ENCODE measurements around the gene SLC9A1. TPM values are rescaled to one million over a fixed set of nuclear protein-coding genes. Genes with fewer than 3 reads are reported as not detected.
"Not testable (repeated sequence)": the region's sequence is repeated elsewhere in the genome, so short reads cannot be mapped to it uniquely, and the experiment has no call there.

The SLC9A1 gene
- total and polyA plus RNA-seq, 4 donors: 5.9 to 24.5 (median 15.4) TPM

DNA sequence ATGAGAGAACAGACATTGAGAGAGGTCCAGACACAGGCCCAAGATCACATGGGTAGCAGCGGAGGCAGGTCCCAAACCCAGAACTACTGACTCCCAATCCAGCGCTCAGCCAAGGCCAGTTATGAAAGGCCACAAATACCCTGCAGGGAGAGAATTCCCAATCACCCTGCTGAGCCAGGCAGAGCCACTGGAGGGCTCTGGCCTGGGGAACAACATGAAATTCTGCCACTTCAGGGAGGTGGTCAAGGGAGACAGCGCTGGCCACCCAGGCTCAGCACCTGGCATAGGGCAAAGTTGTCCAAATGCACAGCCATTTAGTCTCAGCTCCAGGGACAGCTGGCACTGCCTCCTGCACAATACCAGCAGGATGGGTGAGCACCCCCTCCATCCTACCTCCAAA is 27.5 kb downstream of the SLC9A1 start:
- Histone ChIP-seq H3K4me3 (ENCODE audit: low read depth, low read length) (no peak overlapping the region), H3K27ac (ENCODE audit: low read depth, low read length) (no peak overlapping the region)
- 72% methylated on average over 3 of the region's 3 CpGs for WGBS (ENCODE audit: insufficient coverage)

DNA sequence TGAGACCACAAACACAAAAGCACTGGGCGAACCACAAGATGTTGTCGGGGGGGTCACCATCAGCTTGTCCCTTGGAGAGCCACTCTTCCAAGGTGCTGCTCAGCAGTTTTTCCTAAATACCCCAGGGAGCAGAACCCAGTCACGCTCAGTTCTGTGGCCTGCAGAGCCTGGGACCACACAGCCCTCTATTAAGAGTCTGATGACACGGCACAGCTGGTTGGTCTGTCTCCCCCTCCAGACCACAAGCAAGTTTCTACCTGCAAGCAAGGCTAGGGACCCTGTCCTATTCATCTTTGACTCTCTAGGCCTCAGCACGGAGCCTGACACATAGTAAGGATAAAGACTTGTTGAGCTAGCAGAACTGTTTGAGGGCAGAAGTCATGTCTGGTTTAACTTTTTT is 28.5 kb downstream of the SLC9A1 start:
- WGBS (ENCODE audit: insufficient coverage): 94% methylated on average over 4 of the region's 5 CpGs
- no peak overlapping the region for H3K27ac ChIP-seq (ENCODE audit: low read depth, low read length)
- H3K27me3 ChIP-seq (ENCODE audit: control insufficient read depth, insufficient read depth, low read length): no peaks in the 10 kb centered on the region
- DNase-seq (ENCODE audit: low read depth in 4 of 6, low spot score in 6 of 6): no peak
- no peak overlapping the region for H3K4me3 ChIP-seq (ENCODE audit: low read depth, low read length)
- H3K9me3 ChIP-seq (ENCODE audit: control insufficient read depth, insufficient read depth, low read length): no peaks in the 10 kb centered on the region
- peaks cover 15% of the 10 kb centered on the region for H3K36me3 ChIP-seq (ENCODE audit: control insufficient read depth, insufficient read depth, low read length)
- peaks cover 6% of the 10 kb centered on the region for H3K4me1 ChIP-seq (ENCODE audit: control insufficient read depth, insufficient read depth, low read length)

More for the DNA sequence above, 27.5 kb downstream of the SLC9A1 start:
- Histone ChIP-seq H3K27me3 (ENCODE audit: control insufficient read depth, insufficient read depth, low read length) (no peaks in the 10 kb centered on the region), H3K4me1 (ENCODE audit: control insufficient read depth, insufficient read depth, low read length) (peaks cover 6% of the 10 kb centered on the region), H3K36me3 (ENCODE audit: control insufficient read depth, insufficient read depth, low read length) (peaks cover 15% of the 10 kb centered on the region), H3K9me3 (ENCODE audit: control insufficient read depth, insufficient read depth, low read length) (no peaks in the 10 kb centered on the region)
- no peak for DNase-seq (ENCODE audit: low read depth in 4 of 6, low spot score in 6 of 6)

DNA sequence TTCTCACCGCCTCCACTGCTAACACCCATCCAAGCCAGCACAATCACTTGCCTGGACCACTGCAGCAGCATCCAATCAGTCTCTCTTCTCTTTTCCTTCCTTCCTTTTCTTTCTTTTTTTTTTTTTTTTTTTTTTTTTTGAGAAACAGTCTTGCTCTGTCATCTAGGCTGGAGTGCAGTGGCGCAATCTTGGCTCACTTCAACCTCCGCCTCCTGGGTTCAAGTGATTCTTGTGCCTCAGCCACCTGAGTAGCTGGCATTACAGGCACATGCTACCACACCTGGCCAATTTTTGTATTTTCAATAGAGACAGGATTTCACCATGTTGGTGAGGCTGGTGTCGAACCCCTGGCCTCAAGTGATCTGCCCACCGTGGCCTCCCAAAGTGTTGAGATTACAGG is 29.8 kb downstream of the SLC9A1 start:
- H3K36me3 ChIP-seq (ENCODE audit: control insufficient read depth, insufficient read depth, low read length): peaks cover 10% of the 10 kb centered on the region
- 97% methylated on average over 3 of the region's 5 CpGs for WGBS (ENCODE audit: insufficient coverage)
- not testable (repeated sequence) for DNase-seq (ENCODE audit: low read depth in 4 of 6, low spot score in 6 of 6); H3K4me1 ChIP-seq (ENCODE audit: control insufficient read depth, insufficient read depth, low read length); H3K27ac ChIP-seq (ENCODE audit: low read depth, low read length); H3K9me3 ChIP-seq (ENCODE audit: control insufficient read depth, insufficient read depth, low read length); H3K4me3 ChIP-seq (ENCODE audit: low read depth, low read length); H3K27me3 ChIP-seq (ENCODE audit: control insufficient read depth, insufficient read depth, low read length)

DNA sequence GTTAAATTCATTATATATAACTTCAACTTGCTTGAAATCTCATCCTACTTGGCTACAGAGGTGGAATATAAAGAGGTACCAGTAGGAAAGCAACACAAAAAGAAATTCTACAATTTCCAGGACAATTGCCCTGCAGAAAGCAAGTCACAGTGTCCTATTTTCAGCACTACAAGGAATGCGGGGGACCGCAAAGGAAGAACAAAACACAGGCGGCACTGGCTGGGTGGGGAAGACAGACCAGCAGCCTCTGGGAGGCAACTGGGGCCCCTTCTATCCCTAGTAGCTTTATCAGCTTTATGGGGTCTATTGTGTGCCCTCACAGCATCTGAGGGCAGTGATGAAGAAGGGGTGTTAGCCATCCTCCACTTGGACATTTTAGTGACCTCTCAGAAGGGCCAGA is 30.5 kb downstream of the SLC9A1 start:
- Histone ChIP-seq H3K27ac (ENCODE audit: low read depth, low read length) (no peak overlapping the region), H3K27me3 (ENCODE audit: control insufficient read depth, insufficient read depth, low read length) (no peaks in the 10 kb centered on the region), H3K4me1 (ENCODE audit: control insufficient read depth, insufficient read depth, low read length) (peaks cover 6% of the 10 kb centered on the region), H3K4me3 (ENCODE audit: low read depth, low read length) (no peak overlapping the region), H3K36me3 (ENCODE audit: control insufficient read depth, insufficient read depth, low read length) (peaks cover 9% of the 10 kb centered on the region), H3K9me3 (ENCODE audit: control insufficient read depth, insufficient read depth, low read length) (no peaks in the 10 kb centered on the region)
- WGBS (ENCODE audit: insufficient coverage): 78% methylated on average over 3 of the region's 3 CpGs
- no peak for DNase-seq (ENCODE audit: low read depth in 4 of 6, low spot score in 6 of 6)

DNA sequence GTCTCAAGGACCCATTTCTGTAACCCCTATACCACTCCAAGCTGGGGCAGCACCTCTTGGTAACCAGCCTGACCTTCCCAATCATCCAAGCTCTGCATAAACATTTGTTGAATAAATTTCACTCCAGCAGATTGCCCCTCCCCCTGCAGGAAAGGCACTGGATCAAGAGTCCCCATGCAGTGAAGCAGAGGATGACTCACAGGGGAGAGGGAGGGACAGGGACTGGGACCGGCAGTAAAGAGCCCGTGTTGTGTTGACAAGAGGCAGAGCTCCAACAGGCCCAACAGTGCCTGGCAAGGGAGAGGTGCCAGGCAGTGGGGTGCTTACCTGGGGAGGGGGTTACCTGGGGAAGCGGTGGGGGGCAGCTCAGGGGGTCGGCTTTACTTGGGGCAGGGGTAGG is 32.3 kb downstream of the SLC9A1 start:
- WGBS (ENCODE audit: insufficient coverage): 68% methylated on average over 3 of the region's 4 CpGs
- DNase-seq (ENCODE audit: low read depth in 4 of 6, low spot score in 6 of 6): no peak
- Histone ChIP-seq H3K9me3 (ENCODE audit: control insufficient read depth, insufficient read depth, low read length) (no peaks in the 10 kb centered on the region), H3K4me3 (ENCODE audit: low read depth, low read length) (no peak overlapping the region), H3K4me1 (ENCODE audit: control insufficient read depth, insufficient read depth, low read length) (peaks cover 23% of the 10 kb centered on the region), H3K27ac (ENCODE audit: low read depth, low read length) (no peak overlapping the region), H3K27me3 (ENCODE audit: control insufficient read depth, insufficient read depth, low read length) (no peaks in the 10 kb centered on the region), H3K36me3 (ENCODE audit: control insufficient read depth, insufficient read depth, low read length) (peaks cover 3% of the 10 kb centered on the region)

DNA sequence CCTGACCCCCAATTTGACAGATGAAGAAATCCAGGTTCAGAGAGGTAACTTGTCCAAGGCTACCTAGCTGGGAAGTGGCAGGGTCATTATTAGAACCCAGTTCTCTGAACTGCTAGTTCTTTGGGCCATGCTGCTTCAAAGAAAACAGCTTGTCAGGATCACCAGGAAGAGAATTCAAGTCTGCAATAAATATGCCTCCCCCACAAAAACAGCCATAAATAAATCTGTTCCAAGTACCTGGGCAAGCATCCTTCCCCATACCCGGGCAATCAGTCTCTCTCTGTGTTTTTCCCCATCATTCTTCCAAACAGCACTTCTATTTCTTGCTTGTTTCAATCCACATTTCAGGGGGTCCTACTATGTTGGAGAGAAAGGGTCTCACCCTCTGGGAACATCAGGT is 34.1 kb downstream of the SLC9A1 start:
- Histone ChIP-seq H3K4me1 (ENCODE audit: control insufficient read depth, insufficient read depth, low read length) (peaks cover 27% of the 10 kb centered on the region), H3K27ac (ENCODE audit: low read depth, low read length) (no peak overlapping the region), H3K4me3 (ENCODE audit: low read depth, low read length) (no peak overlapping the region), H3K9me3 (ENCODE audit: control insufficient read depth, insufficient read depth, low read length) (no peaks in the 10 kb centered on the region), H3K27me3 (ENCODE audit: control insufficient read depth, insufficient read depth, low read length) (no peaks in the 10 kb centered on the region), H3K36me3 (ENCODE audit: control insufficient read depth, insufficient read depth, low read length) (peaks cover under 1% of the 10 kb centered on the region)
- DNase-seq (ENCODE audit: low read depth in 4 of 6, low spot score in 6 of 6): no peak
- no CpG with 5 or more reads among the region's 1 CpG for WGBS (ENCODE audit: insufficient coverage)

DNA sequence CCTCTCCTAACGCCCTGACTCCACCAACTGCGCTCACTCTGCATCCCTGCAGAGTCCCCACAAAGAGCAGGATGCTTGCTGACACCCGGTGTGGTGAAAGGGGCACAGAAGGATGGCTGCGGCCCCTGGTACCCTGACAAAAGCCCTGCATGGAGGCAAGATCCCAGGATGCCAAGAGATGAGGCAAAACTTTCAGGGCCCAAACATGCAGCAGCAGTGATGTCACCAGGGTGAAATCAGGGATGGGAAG is 36.6 kb downstream of the SLC9A1 start:
- H3K27me3 ChIP-seq (ENCODE audit: control insufficient read depth, insufficient read depth, low read length): no peaks in the 10 kb centered on the region
- WGBS (ENCODE audit: insufficient coverage): 49% methylated on average over 4 of the region's 4 CpGs
- H3K36me3 ChIP-seq (ENCODE audit: control insufficient read depth, insufficient read depth, low read length): peaks cover 8% of the 10 kb centered on the region
- no peaks in the 10 kb centered on the region for H3K9me3 ChIP-seq (ENCODE audit: control insufficient read depth, insufficient read depth, low read length)
- H3K27ac ChIP-seq (ENCODE audit: low read depth, low read length): peak overlapping the region; percentile 61
- DNase-seq (ENCODE audit: low read depth in 4 of 6, low spot score in 6 of 6): no peak
- peaks cover 27% of the 10 kb centered on the region for H3K4me1 ChIP-seq (ENCODE audit: control insufficient read depth, insufficient read depth, low read length)
- H3K4me3 ChIP-seq (ENCODE audit: low read depth, low read length): no peak overlapping the region

DNA sequence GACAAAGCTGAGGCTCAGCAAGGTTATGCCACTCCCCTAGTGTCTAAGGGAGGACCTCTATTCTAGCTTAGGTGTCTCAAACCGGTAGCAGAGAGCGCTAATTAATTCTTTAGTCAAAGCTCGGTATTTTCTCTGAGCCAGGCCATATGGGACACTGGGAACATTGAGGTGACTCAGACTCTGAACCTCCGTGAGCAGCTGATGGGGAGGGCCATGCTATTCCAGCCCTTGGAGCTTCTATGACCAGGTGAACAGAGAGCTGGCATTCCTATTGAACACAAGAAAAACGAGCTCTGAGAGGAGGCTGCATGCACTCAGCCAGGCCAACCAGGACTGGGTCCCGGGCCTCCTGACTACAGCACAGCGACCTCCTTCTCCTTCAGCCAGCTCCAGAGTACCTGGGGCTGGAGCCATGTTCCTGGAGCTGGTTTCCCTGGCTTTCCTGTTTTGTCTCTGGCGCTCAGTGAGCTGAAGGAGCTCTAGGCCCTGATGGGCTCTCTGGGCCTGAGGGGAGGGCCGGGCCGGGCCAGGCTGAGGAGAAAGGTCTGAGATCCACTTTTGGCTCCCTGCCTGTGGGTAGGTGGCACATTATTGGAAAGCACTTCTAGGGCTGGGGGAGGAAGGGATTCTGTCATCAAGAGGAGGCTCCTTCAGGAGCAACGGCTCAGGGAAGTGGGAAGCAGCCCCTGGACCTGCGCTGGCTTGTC is 37.0 kb downstream of the SLC9A1 start:
- Histone ChIP-seq H3K36me3 (ENCODE audit: control insufficient read depth, insufficient read depth, low read length) (peaks cover 8% of the 10 kb centered on the region), H3K4me1 (ENCODE audit: control insufficient read depth, insufficient read depth, low read length) (peaks cover 27% of the 10 kb centered on the region), H3K4me3 (ENCODE audit: low read depth, low read length) (no peak overlapping the region), H3K27me3 (ENCODE audit: control insufficient read depth, insufficient read depth, low read length) (no peaks in the 10 kb centered on the region), H3K27ac (ENCODE audit: low read depth, low read length) (peak overlapping the region; percentile 61), H3K9me3 (ENCODE audit: control insufficient read depth, insufficient read depth, low read length) (no peaks in the 10 kb centered on the region)
- DNase-seq (ENCODE audit: low read depth in 4 of 6, low spot score in 6 of 6): no peak
- WGBS (ENCODE audit: insufficient coverage): 68% methylated on average over 11 of the region's 12 CpGs

DNA sequence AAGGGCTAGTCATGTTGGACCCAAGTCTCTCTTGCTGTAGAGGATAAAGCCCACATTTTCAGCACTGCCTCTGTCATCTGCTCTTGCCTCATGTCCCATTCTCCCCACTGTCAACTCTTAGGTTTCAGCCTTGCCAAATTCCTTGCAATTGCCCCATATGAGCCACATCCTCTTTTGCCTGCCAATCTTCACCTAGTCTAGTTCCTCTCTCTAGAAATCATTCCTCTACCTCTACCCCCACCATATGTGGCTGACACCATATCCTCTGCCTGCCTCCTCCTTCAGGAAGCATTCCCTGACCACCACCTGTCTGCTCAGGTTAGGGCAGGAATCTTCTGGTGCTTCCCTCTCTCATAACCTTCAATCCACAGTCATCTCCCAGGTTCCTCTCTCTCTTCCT is 38.2 kb downstream of the SLC9A1 start:
- H3K4me1 ChIP-seq (ENCODE audit: control insufficient read depth, insufficient read depth, low read length): peaks cover 34% of the 10 kb centered on the region
- H3K9me3 ChIP-seq (ENCODE audit: control insufficient read depth, insufficient read depth, low read length): no peaks in the 10 kb centered on the region
- H3K27me3 ChIP-seq (ENCODE audit: control insufficient read depth, insufficient read depth, low read length): no peaks in the 10 kb centered on the region
- H3K4me3 ChIP-seq (ENCODE audit: low read depth, low read length): no peak overlapping the region
- H3K27ac ChIP-seq (ENCODE audit: low read depth, low read length): no peak overlapping the region
- peaks cover 8% of the 10 kb centered on the region for H3K36me3 ChIP-seq (ENCODE audit: control insufficient read depth, insufficient read depth, low read length)
- DNase-seq (ENCODE audit: low read depth in 4 of 6, low spot score in 6 of 6): no peak

DNA sequence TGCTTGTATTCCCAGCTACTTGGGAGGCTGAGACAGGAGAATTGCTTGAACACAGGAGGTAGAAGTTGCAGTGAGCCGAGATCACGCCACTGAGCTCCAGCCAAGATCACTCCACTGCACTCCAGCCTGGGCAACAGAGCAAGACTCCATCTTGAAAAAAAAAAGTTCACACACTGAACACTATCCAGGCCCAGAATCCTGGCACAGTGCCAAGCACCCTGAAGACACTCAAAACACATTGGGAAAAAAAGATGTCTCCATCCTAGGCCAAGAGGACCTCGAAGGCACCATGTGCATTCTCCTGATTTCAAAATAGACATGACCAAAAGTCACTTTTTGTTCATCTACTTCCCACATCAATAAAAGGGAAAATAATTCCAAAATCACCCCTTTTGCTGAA is 38.7 kb downstream of the SLC9A1 start:
- no peak for DNase-seq (ENCODE audit: low read depth in 4 of 6, low spot score in 6 of 6)
- no peak overlapping the region for H3K27ac ChIP-seq (ENCODE audit: low read depth, low read length)
- no peaks in the 10 kb centered on the region for H3K27me3 ChIP-seq (ENCODE audit: control insufficient read depth, insufficient read depth, low read length)
- peaks cover 8% of the 10 kb centered on the region for H3K36me3 ChIP-seq (ENCODE audit: control insufficient read depth, insufficient read depth, low read length)
- no peaks in the 10 kb centered on the region for H3K9me3 ChIP-seq (ENCODE audit: control insufficient read depth, insufficient read depth, low read length)
- no peak overlapping the region for H3K4me3 ChIP-seq (ENCODE audit: low read depth, low read length)
- whole genome bisulfite sequencing (ENCODE audit: insufficient coverage): 83% methylated on average over 3 of the region's 3 CpGs
- peaks cover 36% of the 10 kb centered on the region for H3K4me1 ChIP-seq (ENCODE audit: control insufficient read depth, insufficient read depth, low read length)

Data from spinal cord (tissue), 10 donors.